Loucy (cell line): ENCODE measurements around the gene AP1G2.

Experiments used
- H2AFZ ChIP-seq: fragments of 200-600 bp; sonication (generic); 2 replicates; pipeline ENCODE4 v1.6.0; 2016; ENCODE audit warnings: antibody characterized with exemption, mild to moderate bottlenecking, low read length, moderate library complexity
- H3F3A ChIP-seq: fragments of 200-600 bp; 2 replicates; pipeline ENCODE4 v1.6.0; 2016; ENCODE audit warnings: antibody characterized with exemption, low read depth, mild to moderate bottlenecking
- H3K27me3 ChIP-seq: fragments of 200-600 bp; sonication (generic); 2 replicates; pipeline ENCODE4 v1.6.1; 2014; ENCODE audit warnings: low read length, mild to moderate bottlenecking; ENCODE audit not compliant: insufficient read depth, poor library complexity, severe bottlenecking
- H3K36me3 ChIP-seq: fragments of 200-600 bp; sonication (generic); 2 replicates; pipeline ENCODE4 v1.6.1; 2016; ENCODE audit warnings: low read length; ENCODE audit not compliant: insufficient read depth
- H3K4me1 ChIP-seq: fragments of 200-600 bp; sonication (generic); 2 replicates; pipeline ENCODE4 v1.5.1; 2014; ENCODE audit warnings: low read length, mild to moderate bottlenecking; ENCODE audit not compliant: insufficient read depth, poor library complexity, severe bottlenecking
- H3K4me2 ChIP-seq: fragments of 200-600 bp; sonication (generic); 2 replicates; pipeline ENCODE4 v1.6.0; 2014; ENCODE audit warnings: antibody characterized with exemption, low read length, low read depth, mild to moderate bottlenecking; ENCODE audit not compliant: poor library complexity, severe bottlenecking
- H3K4me3 ChIP-seq: fragments of 200-600 bp; sonication (generic); 2 replicates; pipeline ENCODE4 v1.5.1; 2014; ENCODE audit warnings: low read length, mild to moderate bottlenecking, mixed read lengths; ENCODE audit not compliant: poor library complexity, severe bottlenecking
- H3K79me2 ChIP-seq: fragments of 200-600 bp; sonication (generic); 2 replicates; pipeline ENCODE4 v1.6.1; 2014; ENCODE audit warnings: low read length; ENCODE audit not compliant: insufficient read depth
- H3K9ac ChIP-seq: fragments of 200-600 bp; sonication (generic); 2 replicates; pipeline ENCODE4 v1.6.0; 2014; ENCODE audit warnings: mild to moderate bottlenecking, low read depth, low read length, moderate library complexity; ENCODE audit not compliant: poor library complexity, severe bottlenecking
- H3K9me2 ChIP-seq: fragments of 200-600 bp; sonication (generic); replicated peaks from 2 replicates; pipeline ENCODE4 v1.6.1; 2016; ENCODE audit warnings: low read depth, low read length, mixed read lengths
- H3K9me3 ChIP-seq: fragments of 200-600 bp; sonication (generic); 2 replicates; pipeline ENCODE4 v1.6.1; 2014; ENCODE audit warnings: mild to moderate bottlenecking, antibody characterized with exemption, low read length, low read depth; ENCODE audit not compliant: insufficient read depth
- H4K20me1 ChIP-seq: fragments of 200-600 bp; sonication (generic); 2 replicates; pipeline ENCODE4 v1.6.0; 2014; ENCODE audit warnings: antibody characterized with exemption, low read length, mild to moderate bottlenecking; ENCODE audit not compliant: insufficient read depth, poor library complexity, severe bottlenecking
- EZH2phosphoT487 ChIP-seq: fragments of 200-600 bp; IDR thresholded peaks from 2 replicates; pipeline ENCODE4 v1.6.1; 2018; ENCODE audit warnings: antibody characterized with exemption, mild to moderate bottlenecking, moderate library complexity, borderline replicate concordance
- TF ChIP-seq, protein P1 (sequence below): fragments of 200-600 bp; sonication (generic); conservative IDR thresholded peaks from 2 replicates; pipeline ENCODE4 v1.5.1; 2014; ENCODE audit warnings: mild to moderate bottlenecking, antibody characterized with exemption, low read length

The AP1G2 gene

GRCh38 chr14:23602181-23603095, 34.8 kb upstream of the AP1G2 start:
- H3K9me2 ChIP-seq, result no peaks in the 10 kb centered on the region
- H3K79me2 ChIP-seq, result no peaks in the 10 kb centered on the region
- H3K9me3 ChIP-seq, result no peaks in the 10 kb centered on the region
- no peaks in the 10 kb centered on the region for H3K36me3 ChIP-seq
- H3K4me1 ChIP-seq, result peaks cover 15% of the 10 kb centered on the region
- H4K20me1 ChIP-seq, result no peaks in the 10 kb centered on the region
- no peaks in the 10 kb centered on the region for H3F3A ChIP-seq
- H3K4me2 ChIP-seq, result peak overlapping the region; percentile 3
- H3K4me3 ChIP-seq, result no peak overlapping the region
- no peaks in the 10 kb centered on the region for H3K27me3 ChIP-seq
- peak overlapping the region; percentile 90 for H2AFZ ChIP-seq
- no peak overlapping the region for H3K9ac ChIP-seq
- TF ChIP-seq, protein P1, sequence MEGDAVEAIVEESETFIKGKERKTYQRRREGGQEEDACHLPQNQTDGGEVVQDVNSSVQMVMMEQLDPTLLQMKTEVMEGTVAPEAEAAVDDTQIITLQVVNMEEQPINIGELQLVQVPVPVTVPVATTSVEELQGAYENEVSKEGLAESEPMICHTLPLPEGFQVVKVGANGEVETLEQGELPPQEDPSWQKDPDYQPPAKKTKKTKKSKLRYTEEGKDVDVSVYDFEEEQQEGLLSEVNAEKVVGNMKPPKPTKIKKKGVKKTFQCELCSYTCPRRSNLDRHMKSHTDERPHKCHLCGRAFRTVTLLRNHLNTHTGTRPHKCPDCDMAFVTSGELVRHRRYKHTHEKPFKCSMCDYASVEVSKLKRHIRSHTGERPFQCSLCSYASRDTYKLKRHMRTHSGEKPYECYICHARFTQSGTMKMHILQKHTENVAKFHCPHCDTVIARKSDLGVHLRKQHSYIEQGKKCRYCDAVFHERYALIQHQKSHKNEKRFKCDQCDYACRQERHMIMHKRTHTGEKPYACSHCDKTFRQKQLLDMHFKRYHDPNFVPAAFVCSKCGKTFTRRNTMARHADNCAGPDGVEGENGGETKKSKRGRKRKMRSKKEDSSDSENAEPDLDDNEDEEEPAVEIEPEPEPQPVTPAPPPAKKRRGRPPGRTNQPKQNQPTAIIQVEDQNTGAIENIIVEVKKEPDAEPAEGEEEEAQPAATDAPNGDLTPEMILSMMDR, result no peak
- no peak for TF ChIP-seq EZH2phosphoT487

DNA sequence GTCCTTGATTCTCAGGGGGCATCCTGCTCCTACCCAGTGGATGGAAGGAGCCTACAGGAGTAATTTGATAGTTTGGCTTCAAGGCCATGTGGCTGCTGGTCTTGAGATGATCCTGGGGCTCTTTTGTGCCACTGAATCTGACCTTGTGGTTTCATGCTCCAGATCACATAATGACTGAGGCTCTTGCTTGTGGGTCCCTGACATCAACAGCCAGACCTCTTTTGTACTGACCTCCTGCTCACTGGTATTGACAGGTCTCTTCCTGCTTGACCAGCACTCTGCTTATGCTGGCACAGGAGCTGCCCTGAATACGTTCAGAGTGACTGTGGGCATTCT, 34.2 kb upstream of the AP1G2 start:
- Histone ChIP-seq H3K27me3 (no peaks in the 10 kb centered on the region), H3K9me2 (no peaks in the 10 kb centered on the region), H3K4me3 (no peak overlapping the region), H3K4me2 (peak overlapping the region; percentile 3), H3K4me1 (peaks cover 15% of the 10 kb centered on the region), H3K9me3 (no peaks in the 10 kb centered on the region), H3K79me2 (no peaks in the 10 kb centered on the region), H3K9ac (no peak overlapping the region), H2AFZ (peak overlapping the region; percentile 90), H3K36me3 (no peaks in the 10 kb centered on the region), H4K20me1 (no peaks in the 10 kb centered on the region), H3F3A (no peaks in the 10 kb centered on the region)
- no peak for TF ChIP-seq EZH2phosphoT487
- TF ChIP-seq, protein P1, result no peak

DNA sequence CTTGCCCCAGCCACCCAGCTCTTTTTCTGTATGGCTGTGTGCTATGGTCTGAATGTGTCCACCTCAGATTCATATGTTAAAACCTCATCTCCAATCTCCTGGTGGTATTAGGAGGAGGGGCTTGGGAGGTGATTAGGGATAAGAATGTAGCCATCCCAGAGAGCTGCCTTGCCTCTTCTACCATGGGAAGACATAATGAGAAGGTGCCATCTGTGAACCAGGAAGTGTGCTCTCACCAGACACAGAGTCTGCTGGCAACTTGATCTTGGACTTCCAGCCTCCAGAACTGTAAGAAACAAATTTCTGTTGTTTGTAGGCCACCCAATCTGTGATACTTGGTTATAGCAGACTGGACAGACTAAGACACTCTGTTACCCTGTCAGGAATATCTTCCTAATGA, 33.8 kb upstream of the AP1G2 start:
- H3K9ac ChIP-seq, result no peak overlapping the region
- no peaks in the 10 kb centered on the region for H3K79me2 ChIP-seq
- H2AFZ ChIP-seq, result peak overlapping the region; percentile 90
- no peak overlapping the region for H3K4me3 ChIP-seq
- no peaks in the 10 kb centered on the region for H3K9me3 ChIP-seq
- H4K20me1 ChIP-seq, result no peaks in the 10 kb centered on the region
- H3K4me2 ChIP-seq, result peak overlapping the region; percentile 3
- H3K4me1 ChIP-seq, result peaks cover 15% of the 10 kb centered on the region
- H3K9me2 ChIP-seq, result no peaks in the 10 kb centered on the region
- H3K36me3 ChIP-seq, result no peaks in the 10 kb centered on the region
- no peaks in the 10 kb centered on the region for H3F3A ChIP-seq
- H3K27me3 ChIP-seq, result no peaks in the 10 kb centered on the region
- TF ChIP-seq, protein P1, result no peak
- no peak for TF ChIP-seq EZH2phosphoT487
